Right lobe of liver (tissue), 4 donors: ENCODE results near the gene GFOD1.

ENCODE experiments used
- POLR2A ChIP-seq: fragments of 450-650 bp; IDR thresholded peaks from one replicate; pipeline ENCODE4 v1.6.1; 2017; ENCODE audit warnings: antibody characterized with exemption, mild to moderate bottlenecking
- TF ChIP-seq, protein P1 (sequence below), 4 donors: fragments of 200-600 bp in 3 of 4; fragments of 450-650 bp in 1 of 4; IDR thresholded peaks; one replicate each; pipeline versions ENCODE4 v1.5.1 to v1.8.0; 2016 to 2022; ENCODE audit warnings: antibody characterized with exemption in 4 of 4, mild to moderate bottlenecking in 2 of 4
- donor health status: DM: no; HTN: no; CAD: no.
- donor health status: DM: no; HTN: no; CAD: no.
- donor health status: DM: no; HTN: yes; CAD: no.

DNA sequence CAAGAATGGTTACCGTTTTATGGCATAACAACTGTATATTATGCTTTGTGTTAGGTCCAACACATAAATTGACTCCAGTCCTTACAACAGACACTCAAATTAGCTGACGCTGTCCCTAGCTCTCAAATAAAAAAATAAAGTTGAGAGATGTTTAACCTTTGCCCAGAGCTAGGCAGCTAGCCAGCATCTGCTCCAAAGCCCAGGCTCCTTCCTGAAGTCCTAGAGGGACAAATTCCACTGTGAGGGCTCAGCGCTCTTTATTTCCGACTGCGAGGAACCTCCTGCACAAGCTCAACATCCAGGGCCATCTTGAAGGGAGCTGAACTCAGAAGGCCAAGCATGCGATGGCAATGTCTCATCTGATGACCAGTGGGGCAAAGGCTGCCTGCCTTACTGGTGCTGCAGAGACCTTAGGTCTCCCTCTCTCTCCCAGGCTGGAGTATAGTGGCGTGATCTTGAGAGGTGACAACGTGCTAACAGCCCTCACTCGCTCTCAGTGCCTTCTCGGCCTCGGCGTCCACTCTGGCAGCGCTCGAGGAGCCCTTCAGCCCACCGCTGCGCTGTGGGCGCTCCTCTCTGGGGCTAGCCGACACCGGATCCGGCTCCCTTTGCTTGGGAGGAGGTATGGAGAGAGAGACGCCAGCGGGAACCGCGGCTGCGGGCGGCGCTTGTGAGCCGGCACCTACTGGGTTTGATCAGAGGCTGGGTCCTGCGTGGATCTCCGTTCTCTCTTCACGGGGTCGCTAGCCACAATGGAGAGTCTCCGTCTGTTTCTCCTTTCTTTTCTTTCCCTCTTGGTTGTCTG is 24.7 kb upstream of the GFOD1 start:
- TF ChIP-seq, protein P1, sequence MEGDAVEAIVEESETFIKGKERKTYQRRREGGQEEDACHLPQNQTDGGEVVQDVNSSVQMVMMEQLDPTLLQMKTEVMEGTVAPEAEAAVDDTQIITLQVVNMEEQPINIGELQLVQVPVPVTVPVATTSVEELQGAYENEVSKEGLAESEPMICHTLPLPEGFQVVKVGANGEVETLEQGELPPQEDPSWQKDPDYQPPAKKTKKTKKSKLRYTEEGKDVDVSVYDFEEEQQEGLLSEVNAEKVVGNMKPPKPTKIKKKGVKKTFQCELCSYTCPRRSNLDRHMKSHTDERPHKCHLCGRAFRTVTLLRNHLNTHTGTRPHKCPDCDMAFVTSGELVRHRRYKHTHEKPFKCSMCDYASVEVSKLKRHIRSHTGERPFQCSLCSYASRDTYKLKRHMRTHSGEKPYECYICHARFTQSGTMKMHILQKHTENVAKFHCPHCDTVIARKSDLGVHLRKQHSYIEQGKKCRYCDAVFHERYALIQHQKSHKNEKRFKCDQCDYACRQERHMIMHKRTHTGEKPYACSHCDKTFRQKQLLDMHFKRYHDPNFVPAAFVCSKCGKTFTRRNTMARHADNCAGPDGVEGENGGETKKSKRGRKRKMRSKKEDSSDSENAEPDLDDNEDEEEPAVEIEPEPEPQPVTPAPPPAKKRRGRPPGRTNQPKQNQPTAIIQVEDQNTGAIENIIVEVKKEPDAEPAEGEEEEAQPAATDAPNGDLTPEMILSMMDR (IDR thresholded peaks at IDR 0.05), result no peak
- no peak for TF ChIP-seq POLR2A
